Activated CD4-positive, alpha-beta T cell treated with anti-CD3 and anti-CD28 coated beads for 24 hours (primary cell): ENCODE results near the gene EPG5.
"Not testable (repeated sequence)": the region's sequence is repeated elsewhere in the genome, so short reads cannot be mapped to it uniquely, and the experiment has no call there.

Source experiments
- DNase-seq, 2 donors: peaks; one replicate each; pipeline ENCODE4 v3.0.0-alpha.2; 2020; ENCODE audit warnings: low read depth in 2 of 2

The EPG5 gene

GRCh38 chr18:45839414-45840395 lies 127.4 kb downstream of the EPG5 start:
- no peak for DNase-seq

GRCh38 chr18:45838302-45839070 lies 128.6 kb downstream of the EPG5 start:
- DNase-seq, result no peak

GRCh38 chr18:45837283-45838070 lies 129.7 kb downstream of the EPG5 start:
- DNase-seq, result peak in 1 of 2 donors; percentile 31

GRCh38 chr18:45836242-45837205 lies 130.6 kb downstream of the EPG5 start:
- DNase-seq, result no peak

- no peak for DNase-seq
Measured at GRCh38 chr18:45835057-45835636, 132.0 kb downstream of the EPG5 start.

- no peak for DNase-seq
Measured at GRCh38 chr18:45834306-45834705, 132.8 kb downstream of the EPG5 start.

- no peak for DNase-seq
Measured at GRCh38 chr18:45833846-45834245, 133.3 kb downstream of the EPG5 start.

GRCh38 chr18:45830917-45831316 lies 136.2 kb downstream of the EPG5 start:
- no peak for DNase-seq

- DNase-seq, result no peak
Measured at GRCh38 chr18:45829855-45830254, 137.3 kb downstream of the EPG5 start.

GRCh38 chr18:45828917-45829811 lies 138.0 kb downstream of the EPG5 start:
- DNase-seq, result no peak

GRCh38 chr18:45826716-45827115 lies 140.4 kb downstream of the EPG5 start:
- not testable (repeated sequence) for DNase-seq

GRCh38 chr18:45826084-45826483 lies 141.0 kb downstream of the EPG5 start:
- no peak for DNase-seq

GRCh38 chr18:45825258-45826044 lies 141.7 kb downstream of the EPG5 start, which contains the start of gene SIGLEC15:
SIGLEC15 (plus strand) TSS chr18:45825675; CDS start chr18:45825729, 54 bp downstream.
- no peak for DNase-seq

GRCh38 chr18:45821711-45822110 lies 145.4 kb downstream of the EPG5 start:
- no peak for DNase-seq

- no peak for DNase-seq
Measured at GRCh38 chr18:45821026-45821425, 146.1 kb downstream of the EPG5 start.

- no peak for DNase-seq
Measured at GRCh38 chr18:45820106-45820745, 146.9 kb downstream of the EPG5 start.

- not testable (repeated sequence) for DNase-seq
Measured at GRCh38 chr18:45818765-45819164, 148.4 kb downstream of the EPG5 start.

- DNase-seq, result no peak
Measured at GRCh38 chr18:45817543-45817942, 149.6 kb downstream of the EPG5 start.
